Measurements from ENCODE around the gene CNBP. TPM values are rescaled to one million over a fixed set of nuclear protein-coding genes. Genes with fewer than 3 reads are reported as not detected.

The CNBP gene
- total RNA-seq, 1 donor from 2014 or later = 203 TPM

DNA sequence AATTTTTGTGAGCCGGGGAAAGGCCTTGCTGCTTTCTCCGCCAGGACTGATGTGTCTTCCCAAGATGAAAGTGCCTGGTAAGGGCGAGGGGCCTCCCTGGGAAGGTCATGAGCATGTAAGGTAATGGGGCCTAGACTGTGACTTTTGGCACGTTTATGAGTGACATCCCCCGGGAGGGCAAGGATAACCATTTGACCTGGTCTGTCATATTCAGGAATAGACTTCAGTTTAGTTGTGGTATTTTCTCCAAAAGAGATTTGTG lies 631 bp upstream of the CNBP start:
- TF ChIP-seq, protein P1, sequence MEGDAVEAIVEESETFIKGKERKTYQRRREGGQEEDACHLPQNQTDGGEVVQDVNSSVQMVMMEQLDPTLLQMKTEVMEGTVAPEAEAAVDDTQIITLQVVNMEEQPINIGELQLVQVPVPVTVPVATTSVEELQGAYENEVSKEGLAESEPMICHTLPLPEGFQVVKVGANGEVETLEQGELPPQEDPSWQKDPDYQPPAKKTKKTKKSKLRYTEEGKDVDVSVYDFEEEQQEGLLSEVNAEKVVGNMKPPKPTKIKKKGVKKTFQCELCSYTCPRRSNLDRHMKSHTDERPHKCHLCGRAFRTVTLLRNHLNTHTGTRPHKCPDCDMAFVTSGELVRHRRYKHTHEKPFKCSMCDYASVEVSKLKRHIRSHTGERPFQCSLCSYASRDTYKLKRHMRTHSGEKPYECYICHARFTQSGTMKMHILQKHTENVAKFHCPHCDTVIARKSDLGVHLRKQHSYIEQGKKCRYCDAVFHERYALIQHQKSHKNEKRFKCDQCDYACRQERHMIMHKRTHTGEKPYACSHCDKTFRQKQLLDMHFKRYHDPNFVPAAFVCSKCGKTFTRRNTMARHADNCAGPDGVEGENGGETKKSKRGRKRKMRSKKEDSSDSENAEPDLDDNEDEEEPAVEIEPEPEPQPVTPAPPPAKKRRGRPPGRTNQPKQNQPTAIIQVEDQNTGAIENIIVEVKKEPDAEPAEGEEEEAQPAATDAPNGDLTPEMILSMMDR (IDR thresholded peaks at IDR 0.05) = no peak
- Mint-ChIP-seq H3K4me1 (ENCODE audit: unreplicated experiment) (peaks cover 36% of the 10 kb centered on the region), H3K36me3 (ENCODE audit: unreplicated experiment) (peaks cover 10% of the 10 kb centered on the region), H3K27me3 (ENCODE audit: unreplicated experiment) (no peaks in the 10 kb centered on the region), H3K27ac (ENCODE audit: unreplicated experiment) (peak overlapping the region; percentile 94), H3K9me3 (ENCODE audit: unreplicated experiment) (no peaks in the 10 kb centered on the region), H3K4me3 (ENCODE audit: unreplicated experiment) (peak overlapping the region; percentile 95)
- DNase-seq (ENCODE audit: extremely low spot score, unreplicated experiment) = no peak

DNA sequence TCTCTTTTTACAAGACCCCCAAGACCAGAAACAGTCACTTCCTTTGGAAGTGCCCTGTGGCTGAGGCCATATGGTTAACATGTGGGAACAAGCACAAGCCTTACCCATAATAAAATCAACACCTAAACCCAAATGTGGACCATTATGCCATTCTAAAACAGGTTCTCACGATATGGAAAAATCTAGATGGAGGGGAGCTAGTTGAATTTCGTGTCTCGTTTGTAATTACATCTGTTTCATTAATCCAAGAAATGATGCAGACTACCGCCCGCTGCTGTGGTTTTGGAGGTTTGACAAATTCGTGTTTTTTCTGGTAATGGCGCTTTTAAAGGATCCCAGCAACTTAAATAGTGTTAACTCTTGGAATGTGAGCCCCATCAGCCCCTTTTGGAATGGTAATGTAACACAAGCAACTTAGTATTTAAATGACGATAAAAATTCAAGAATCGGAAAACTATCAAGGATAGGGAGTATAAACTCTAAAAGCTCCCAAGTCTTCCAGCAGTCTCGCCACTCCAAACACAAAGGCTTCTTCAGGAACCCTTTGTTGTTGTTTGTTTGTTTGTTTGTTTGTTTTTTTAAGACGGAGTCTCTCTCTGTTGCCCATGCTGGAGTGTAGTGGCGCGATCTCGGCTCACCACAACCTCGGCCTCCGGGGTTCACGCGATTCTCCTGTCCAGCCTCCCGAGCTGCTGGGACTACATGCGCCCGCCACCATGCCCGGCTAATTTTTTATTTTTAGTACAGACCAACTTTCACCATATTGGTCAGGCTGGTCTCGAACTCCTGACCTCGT lies 1.1 kb downstream of the CNBP start:
- no peak for DNase-seq (ENCODE audit: extremely low spot score, unreplicated experiment)
- TF ChIP-seq, protein P1 (IDR thresholded peaks at IDR 0.05) = no peak
- Mint-ChIP-seq H3K27ac (ENCODE audit: unreplicated experiment) (peak overlapping the region; percentile 94), H3K36me3 (ENCODE audit: unreplicated experiment) (peaks cover 15% of the 10 kb centered on the region), H3K4me1 (ENCODE audit: unreplicated experiment) (peaks cover 44% of the 10 kb centered on the region), H3K9me3 (ENCODE audit: unreplicated experiment) (no peaks in the 10 kb centered on the region), H3K4me3 (ENCODE audit: unreplicated experiment) (peak overlapping the region; percentile 95), H3K27me3 (ENCODE audit: unreplicated experiment) (no peaks in the 10 kb centered on the region)

DNA sequence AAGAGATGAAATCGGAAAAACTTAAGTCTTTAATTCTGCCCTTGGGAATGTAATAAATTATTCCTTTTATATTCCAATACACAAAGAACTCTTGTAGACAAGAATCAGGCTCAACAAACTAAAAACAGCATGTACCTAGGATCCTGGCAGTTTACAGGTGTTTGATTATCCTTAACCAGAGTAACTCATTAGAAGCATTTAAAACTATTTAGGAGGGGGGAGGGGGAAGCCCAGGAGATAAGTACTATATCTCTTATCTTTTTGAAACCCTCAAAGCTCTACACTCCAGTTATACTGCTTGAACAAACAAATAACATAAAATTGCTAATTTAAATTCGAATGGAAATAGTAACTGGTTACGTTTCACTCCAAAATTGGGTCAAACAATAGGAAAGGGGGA lies 1.9 kb downstream of the CNBP start:
- Mint-ChIP-seq H3K4me3 (ENCODE audit: unreplicated experiment) (peak overlapping the region; percentile 95), H3K9me3 (ENCODE audit: unreplicated experiment) (no peaks in the 10 kb centered on the region), H3K27ac (ENCODE audit: unreplicated experiment) (peak overlapping the region; percentile 94), H3K36me3 (ENCODE audit: unreplicated experiment) (peaks cover 15% of the 10 kb centered on the region), H3K27me3 (ENCODE audit: unreplicated experiment) (no peaks in the 10 kb centered on the region), H3K4me1 (ENCODE audit: unreplicated experiment) (peaks cover 45% of the 10 kb centered on the region)
- no peak for DNase-seq (ENCODE audit: extremely low spot score, unreplicated experiment)
- TF ChIP-seq, protein P1 (IDR thresholded peaks at IDR 0.05) = no peak

DNA sequence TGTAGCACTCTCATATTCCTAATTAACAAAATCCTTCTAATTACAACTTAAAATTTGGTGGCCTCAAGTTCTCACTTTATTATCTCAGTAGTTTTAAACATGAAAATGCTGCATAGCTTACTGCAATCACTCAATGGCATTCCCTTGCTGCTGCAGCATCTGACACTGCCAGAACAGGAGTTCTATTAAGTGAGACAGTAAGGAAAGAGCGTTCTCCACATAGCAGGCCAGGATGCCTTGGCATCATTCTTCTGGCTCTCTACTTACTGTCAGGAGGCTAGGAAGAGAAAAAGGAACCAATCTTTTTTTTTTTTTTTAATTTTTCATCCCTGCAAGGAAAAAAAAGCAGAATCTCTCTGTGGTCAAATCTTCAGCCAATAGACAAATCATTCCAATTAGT lies 3.2 kb downstream of the CNBP start:
- H3K27me3 Mint-ChIP-seq (ENCODE audit: unreplicated experiment) = no peaks in the 10 kb centered on the region
- peaks cover 53% of the 10 kb centered on the region for H3K4me1 Mint-ChIP-seq (ENCODE audit: unreplicated experiment)
- H3K27ac Mint-ChIP-seq (ENCODE audit: unreplicated experiment) = peak overlapping the region; percentile 52
- H3K9me3 Mint-ChIP-seq (ENCODE audit: unreplicated experiment) = no peaks in the 10 kb centered on the region
- TF ChIP-seq, protein P1 (IDR thresholded peaks at IDR 0.05) = no peak
- DNase-seq (ENCODE audit: extremely low spot score, unreplicated experiment) = no peak
- peaks cover 15% of the 10 kb centered on the region for H3K36me3 Mint-ChIP-seq (ENCODE audit: unreplicated experiment)
- no peak overlapping the region for H3K4me3 Mint-ChIP-seq (ENCODE audit: unreplicated experiment)

DNA sequence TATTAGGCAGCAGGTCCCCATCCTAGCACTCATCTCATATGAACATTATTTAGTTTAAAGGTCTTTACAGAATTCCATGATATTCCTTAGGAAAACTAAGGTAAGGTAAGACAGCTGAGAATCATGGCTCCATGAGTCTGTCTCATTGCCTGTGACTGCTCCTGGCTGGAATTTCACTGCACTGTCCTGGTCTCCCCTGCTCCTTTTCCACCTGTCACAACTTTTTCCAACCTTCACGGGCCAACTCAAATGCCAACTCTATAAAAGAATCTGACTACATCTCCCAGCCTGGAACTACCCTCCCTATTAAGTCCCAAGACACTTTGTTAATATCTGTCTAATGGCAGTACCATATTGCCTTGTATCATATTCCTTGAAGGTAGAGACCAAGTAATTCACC lies 7.6 kb downstream of the CNBP start:
- no peak overlapping the region for H3K27ac Mint-ChIP-seq (ENCODE audit: unreplicated experiment)
- no peaks in the 10 kb centered on the region for H3K27me3 Mint-ChIP-seq (ENCODE audit: unreplicated experiment)
- TF ChIP-seq, protein P1 (IDR thresholded peaks at IDR 0.05) = no peak
- no peak overlapping the region for H3K4me3 Mint-ChIP-seq (ENCODE audit: unreplicated experiment)
- no peaks in the 10 kb centered on the region for H3K9me3 Mint-ChIP-seq (ENCODE audit: unreplicated experiment)
- peaks cover 19% of the 10 kb centered on the region for H3K36me3 Mint-ChIP-seq (ENCODE audit: unreplicated experiment)
- no peak for DNase-seq (ENCODE audit: extremely low spot score, unreplicated experiment)
- H3K4me1 Mint-ChIP-seq (ENCODE audit: unreplicated experiment) = peaks cover 47% of the 10 kb centered on the region
